ENCODE results near the gene AP1M2. TPM values are rescaled to one million over a fixed set of nuclear protein-coding genes. Genes with fewer than 3 reads are reported as not detected.

AP1M2 gene
- total and polyA plus RNA-seq, 2 donors (not counting 3 experiments of a cell fraction or from before 2014, with no cell fraction given) = 0.19 TPM; not detected in 1

DNA sequence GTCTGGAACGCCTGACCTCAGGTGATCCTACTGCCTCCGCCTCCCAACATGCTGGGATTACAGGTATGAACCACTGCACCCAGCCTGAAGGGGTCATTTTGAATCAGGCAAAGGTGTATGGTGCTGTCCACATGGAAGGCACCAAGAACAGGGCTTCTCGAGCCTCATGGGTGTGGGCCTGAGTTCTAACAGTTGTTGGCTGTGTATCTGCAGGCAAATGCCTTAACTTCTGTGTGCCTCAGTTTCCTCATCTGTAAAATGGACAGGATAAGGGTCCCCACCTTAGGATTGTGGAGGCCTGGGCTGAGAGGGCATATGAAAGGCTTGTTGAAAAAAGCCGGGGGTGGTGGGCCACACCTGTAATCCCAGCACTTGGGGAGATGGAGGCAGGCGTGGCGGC, 9.2 kb downstream of the AP1M2 start:
- DNase-seq (ENCODE audit: low read depth, low spot score) (no peak), FAIRE-seq (no peak)
- ChIA-PET POLR2A (no interaction called here), CTCF (interaction anchor here (1.0 to 9.1 kb wide), 2 partner anchors 67 to 69 kb away, joined by 6 to 654 read pairs; no protein-coding TSS in a partner anchor)
- intact Hi-C loops (cut with micrococcal nuclease) = no loop called here
- BruUV-seq (replicated peaks) = no TSS peak
- Histone ChIP-seq H2AFZ (ENCODE audit: low read depth, low read length) (no peak overlapping the region), H4K20me1 (replicated peaks; ENCODE audit: control insufficient read depth, extremely low read depth, insufficient read depth, low read length) (no peaks in the 10 kb centered on the region), H3K9me1 (replicated peaks; ENCODE audit: control insufficient read depth, extremely low read depth, insufficient read depth, low read length) (no peaks in the 10 kb centered on the region), H3K4me2 (ENCODE audit: insufficient read depth, low read length) (no peak overlapping the region), H3K27me3 (ENCODE audit: control insufficient read depth in 2 of 2, insufficient read depth in 2 of 2, low read length in 2 of 2) (no peaks in the 10 kb centered on the region), H3K27ac (ENCODE audit: insufficient read depth, low read depth, low read length) (no peak overlapping the region), H3K4me1 (ENCODE audit: control insufficient read depth, extremely low read depth, insufficient read depth, low read length) (no peaks in the 10 kb centered on the region), H3K36me3 (ENCODE audit: control insufficient read depth in 2 of 2, extremely low read depth in 1 of 2, insufficient read depth in 2 of 2, low read length in 2 of 2) (no peaks in the 10 kb centered on the region), H3K79me2 (ENCODE audit: control insufficient read depth, insufficient read depth, low read length) (no peaks in the 10 kb centered on the region), H3K9me3 (replicated peaks; ENCODE audit: control insufficient read depth, insufficient read depth, low read length) (no peaks in the 10 kb centered on the region), H3K4me3 (replicated peaks in 1 of 3; ENCODE audit: insufficient read depth in 1 of 3, low read depth in 1 of 3, low read length in 3 of 3) (no peak overlapping the region), H3K9ac (replicated peaks; ENCODE audit: extremely low read depth, insufficient read depth, low read length) (no peak overlapping the region)
- dilution Hi-C loops (cut with MboI; ENCODE audit: extremely low pct_ligation_motif_present, low sequenced_read_pairs) = no loop called here
- no peak for TF ChIP-seq EZH2 (IDR thresholded peaks at IDR 0.05; ENCODE audit: borderline replicate concordance, low read depth, low read length, severe bottlenecking)
- no peak for TF ChIP-seq MYC (IDR thresholded peaks at IDR 0.05; ENCODE audit: low read depth, low read length)

DNA sequence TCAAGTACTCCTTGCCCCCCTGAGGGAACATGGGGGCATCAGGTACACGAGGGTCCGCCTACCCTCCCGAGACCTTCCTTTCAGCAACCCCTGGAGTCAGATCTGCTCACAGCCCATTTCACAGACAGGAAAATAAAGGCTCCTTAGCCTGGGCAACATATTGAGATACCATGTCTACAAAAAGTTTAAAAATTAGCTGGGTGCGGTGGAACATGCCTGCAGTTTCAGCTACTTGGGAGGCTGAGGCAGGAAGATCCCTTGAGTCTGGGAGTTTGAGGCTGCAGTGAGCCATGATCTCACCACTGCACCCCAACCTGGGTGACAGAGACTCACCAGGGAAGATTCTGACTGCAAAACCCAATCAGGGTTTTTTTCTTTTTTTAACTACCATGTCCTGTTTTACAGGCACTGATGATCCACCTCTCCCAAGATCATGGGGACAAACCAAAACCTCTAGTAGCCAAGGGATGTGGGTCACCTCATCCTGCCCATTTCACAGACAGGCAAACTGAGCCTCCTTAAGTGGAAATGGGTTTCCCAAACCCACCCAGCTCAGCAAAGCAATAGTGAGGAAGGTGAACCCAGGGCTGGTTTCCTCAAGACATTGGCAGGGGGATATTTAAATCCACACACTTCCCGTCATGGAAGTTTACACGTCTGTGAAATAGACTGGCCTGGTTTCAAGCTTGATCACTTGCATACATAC, 11.9 kb downstream of the AP1M2 start:
- Histone ChIP-seq H2AFZ (ENCODE audit: low read depth, low read length) (no peak overlapping the region), H3K4me1 (ENCODE audit: control insufficient read depth, extremely low read depth, insufficient read depth, low read length) (no peaks in the 10 kb centered on the region), H3K27me3 (ENCODE audit: control insufficient read depth in 2 of 2, insufficient read depth in 2 of 2, low read length in 2 of 2) (no peaks in the 10 kb centered on the region), H3K79me2 (ENCODE audit: control insufficient read depth, insufficient read depth, low read length) (no peaks in the 10 kb centered on the region), H3K9me1 (replicated peaks; ENCODE audit: control insufficient read depth, extremely low read depth, insufficient read depth, low read length) (no peaks in the 10 kb centered on the region), H3K4me3 (replicated peaks in 1 of 3; ENCODE audit: insufficient read depth in 1 of 3, low read depth in 1 of 3, low read length in 3 of 3) (no peak overlapping the region), H4K20me1 (replicated peaks; ENCODE audit: control insufficient read depth, extremely low read depth, insufficient read depth, low read length) (no peaks in the 10 kb centered on the region), H3K36me3 (ENCODE audit: control insufficient read depth in 2 of 2, extremely low read depth in 1 of 2, insufficient read depth in 2 of 2, low read length in 2 of 2) (no peaks in the 10 kb centered on the region), H3K4me2 (ENCODE audit: insufficient read depth, low read length) (no peak overlapping the region), H3K9me3 (replicated peaks; ENCODE audit: control insufficient read depth, insufficient read depth, low read length) (no peaks in the 10 kb centered on the region), H3K9ac (replicated peaks; ENCODE audit: extremely low read depth, insufficient read depth, low read length) (no peak overlapping the region), H3K27ac (ENCODE audit: insufficient read depth, low read depth, low read length) (no peak overlapping the region)
- CTCF ChIA-PET = interaction anchor here (0.6 to 2.0 kb wide), 5 partner anchors 28 to 170 kb away, joined by 3 to 11 read pairs (median 3); no protein-coding TSS in a partner anchor
- no peak for DNase-seq (ENCODE audit: low read depth, low spot score)
- intact Hi-C loops (cut with micrococcal nuclease) (no loop called here), dilution Hi-C loops (cut with MboI; ENCODE audit: extremely low pct_ligation_motif_present, low sequenced_read_pairs) (no loop called here)
- no peak for FAIRE-seq
- POLR2A ChIA-PET = interaction anchor here (0.7 kb wide), 1 partner anchor 65 kb away, joined by 3 read pairs; no protein-coding TSS in a partner anchor
- no peak for TF ChIP-seq EZH2 (IDR thresholded peaks at IDR 0.05; ENCODE audit: borderline replicate concordance, low read depth, low read length, severe bottlenecking)
- no peak for TF ChIP-seq JUN (IDR thresholded peaks at IDR 0.05; ENCODE audit: borderline replicate concordance, insufficient read depth, insufficient read length, low read depth)
- no peak for TF ChIP-seq GATA2 (IDR thresholded peaks at IDR 0.05; ENCODE audit: insufficient read depth, insufficient read length, low read depth, low read length)
- no peak for TF ChIP-seq FOS (IDR thresholded peaks at IDR 0.05; ENCODE audit: borderline replicate concordance, insufficient read depth, low read length)
- TF ChIP-seq, protein P1, sequence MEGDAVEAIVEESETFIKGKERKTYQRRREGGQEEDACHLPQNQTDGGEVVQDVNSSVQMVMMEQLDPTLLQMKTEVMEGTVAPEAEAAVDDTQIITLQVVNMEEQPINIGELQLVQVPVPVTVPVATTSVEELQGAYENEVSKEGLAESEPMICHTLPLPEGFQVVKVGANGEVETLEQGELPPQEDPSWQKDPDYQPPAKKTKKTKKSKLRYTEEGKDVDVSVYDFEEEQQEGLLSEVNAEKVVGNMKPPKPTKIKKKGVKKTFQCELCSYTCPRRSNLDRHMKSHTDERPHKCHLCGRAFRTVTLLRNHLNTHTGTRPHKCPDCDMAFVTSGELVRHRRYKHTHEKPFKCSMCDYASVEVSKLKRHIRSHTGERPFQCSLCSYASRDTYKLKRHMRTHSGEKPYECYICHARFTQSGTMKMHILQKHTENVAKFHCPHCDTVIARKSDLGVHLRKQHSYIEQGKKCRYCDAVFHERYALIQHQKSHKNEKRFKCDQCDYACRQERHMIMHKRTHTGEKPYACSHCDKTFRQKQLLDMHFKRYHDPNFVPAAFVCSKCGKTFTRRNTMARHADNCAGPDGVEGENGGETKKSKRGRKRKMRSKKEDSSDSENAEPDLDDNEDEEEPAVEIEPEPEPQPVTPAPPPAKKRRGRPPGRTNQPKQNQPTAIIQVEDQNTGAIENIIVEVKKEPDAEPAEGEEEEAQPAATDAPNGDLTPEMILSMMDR (IDR thresholded peaks at IDR 0.05; ENCODE audit: extremely low read depth in 1 of 2, insufficient read depth in 1 of 2, low read depth in 1 of 2, low read length in 2 of 2) = no peak
- no peak for TF ChIP-seq POLR2AphosphoS5 (IDR thresholded peaks at IDR 0.05; ENCODE audit: insufficient read depth, low read depth, low read length)
- no peak for TF ChIP-seq POLR2A (IDR thresholded peaks at IDR 0.05; ENCODE audit: low read depth, low read length)
- TF ChIP-seq, protein P2, sequence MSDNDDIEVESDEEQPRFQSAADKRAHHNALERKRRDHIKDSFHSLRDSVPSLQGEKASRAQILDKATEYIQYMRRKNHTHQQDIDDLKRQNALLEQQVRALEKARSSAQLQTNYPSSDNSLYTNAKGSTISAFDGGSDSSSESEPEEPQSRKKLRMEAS (IDR thresholded peaks at IDR 0.05; ENCODE audit: insufficient read depth, insufficient read length) = no peak
- no peak for TF ChIP-seq MYC (IDR thresholded peaks at IDR 0.05; ENCODE audit: low read depth, low read length)
- BruUV-seq (replicated peaks) = no TSS peak

Data from endothelial cell of umbilical vein (primary cell).